ENCODE data around the gene WNK2.

GRCh38 chr9:93288891-93289883 lies 105.2 kb downstream of the WNK2 start:
- TF ChIP-seq, protein P1, sequence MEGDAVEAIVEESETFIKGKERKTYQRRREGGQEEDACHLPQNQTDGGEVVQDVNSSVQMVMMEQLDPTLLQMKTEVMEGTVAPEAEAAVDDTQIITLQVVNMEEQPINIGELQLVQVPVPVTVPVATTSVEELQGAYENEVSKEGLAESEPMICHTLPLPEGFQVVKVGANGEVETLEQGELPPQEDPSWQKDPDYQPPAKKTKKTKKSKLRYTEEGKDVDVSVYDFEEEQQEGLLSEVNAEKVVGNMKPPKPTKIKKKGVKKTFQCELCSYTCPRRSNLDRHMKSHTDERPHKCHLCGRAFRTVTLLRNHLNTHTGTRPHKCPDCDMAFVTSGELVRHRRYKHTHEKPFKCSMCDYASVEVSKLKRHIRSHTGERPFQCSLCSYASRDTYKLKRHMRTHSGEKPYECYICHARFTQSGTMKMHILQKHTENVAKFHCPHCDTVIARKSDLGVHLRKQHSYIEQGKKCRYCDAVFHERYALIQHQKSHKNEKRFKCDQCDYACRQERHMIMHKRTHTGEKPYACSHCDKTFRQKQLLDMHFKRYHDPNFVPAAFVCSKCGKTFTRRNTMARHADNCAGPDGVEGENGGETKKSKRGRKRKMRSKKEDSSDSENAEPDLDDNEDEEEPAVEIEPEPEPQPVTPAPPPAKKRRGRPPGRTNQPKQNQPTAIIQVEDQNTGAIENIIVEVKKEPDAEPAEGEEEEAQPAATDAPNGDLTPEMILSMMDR (conservative IDR thresholded peaks at IDR 0.05): no peak
- no peak for TF ChIP-seq ZFX (IDR thresholded peaks at IDR 0.05)

Data from C4-2B (cell line).